Bladder microvascular endothelial cell (primary cell): Measurements from ENCODE around the gene SPDYE3. TPM values are rescaled to one million over a fixed set of nuclear protein-coding genes. Genes with fewer than 3 reads are reported as not detected.

ENCODE experiments used
- total RNA-seq: library from RNA; depleted of rRNA; stranded (reverse); fragments of >200 nt; gene quantifications from 2 replicates; pipeline ENCODE4 v1.2.3, GENCODE V29; 2014

SPDYE3 gene
- total RNA-seq = not detected in 2 replicates

GRCh38 chr7:100307402-100307801 lies at the start of gene SPDYE3:
TSS of gene SPDYE3 (plus strand) at chr7:100307702. CDS start at chr7:100307886, 184 bp downstream.

GRCh38 chr7:100358027-100358856 lies 50.7 kb downstream of the SPDYE3 start, which contains the start of gene PILRB:
TSS of gene PILRB (plus strand) at chr7:100358117. CDS start at chr7:100358303, 186 bp downstream.

Other genes with a start within 250 kb of the SPDYE3 start
- 17.8 and 35.7 TPM in 2 replicates for gene ZNF3, start 226.0 kb upstream of the SPDYE3 start, total RNA-seq
- gene COPS6, start 218.7 kb upstream of the SPDYE3 start, total RNA-seq = 87.1 and 87.8 TPM in 2 replicates
- 98.1 and 113 TPM in 2 replicates for gene MCM7, start 206.3 kb upstream of the SPDYE3 start, total RNA-seq
- gene AP4M1, start 206.1 kb upstream of the SPDYE3 start, total RNA-seq = 16.4 and 19.5 TPM in 2 replicates
- gene TAF6, start 188.3 kb upstream of the SPDYE3 start, total RNA-seq = 18.5 and 46.6 TPM in 2 replicates
- 38.9 and 45.6 TPM in 2 replicates for gene CNPY4, start 188.1 kb upstream of the SPDYE3 start, total RNA-seq
- gene MBLAC1, start 180.7 kb upstream of the SPDYE3 start, total RNA-seq = 1.8 and 2.0 TPM in 2 replicates
- 98.6 and 171 TPM in 2 replicates for gene LAMTOR4, start 158.8 kb upstream of the SPDYE3 start, total RNA-seq
- gene TRAPPC14, start 149.0 kb upstream of the SPDYE3 start, total RNA-seq = 3.9 and 7.7 TPM in 2 replicates
- gene GAL3ST4, start 139.1 kb upstream of the SPDYE3 start, total RNA-seq = 0.49 and 0.88 TPM in 2 replicates
- 1.3 and 3.9 TPM in 2 replicates for gene GPC2, start 130.3 kb upstream of the SPDYE3 start, total RNA-seq
- 0.25 and 0.32 TPM in 2 replicates for gene STAG3, start 129.8 kb upstream of the SPDYE3 start, total RNA-seq
- not detected in 2 replicates for gene PVRIG, start 87.8 kb upstream of the SPDYE3 start, total RNA-seq
- gene PILRB, start 50.4 kb downstream of the SPDYE3 start, total RNA-seq = 7.3 and 21.3 TPM in 2 replicates
- gene PILRA, start 65.8 kb downstream of the SPDYE3 start, total RNA-seq = 0.06 and 0.16 TPM in 2 replicates
- 0.94 and 1.1 TPM in 2 replicates for gene ZCWPW1, start 121.0 kb downstream of the SPDYE3 start, total RNA-seq
- 34.2 and 54.1 TPM in 2 replicates for gene MEPCE, start 122.1 kb downstream of the SPDYE3 start, total RNA-seq
- gene PPP1R35, start 128.8 kb downstream of the SPDYE3 start, total RNA-seq = 8.6 and 17.3 TPM in 2 replicates
- gene SPACDR, start 156.6 kb downstream of the SPDYE3 start, total RNA-seq = 0.32 and 0.38 TPM in 2 replicates
- 21.3 and 24.8 TPM in 2 replicates for gene TSC22D4, start 171.5 kb downstream of the SPDYE3 start, total RNA-seq
- 2.5 and 2.6 TPM in 2 replicates for gene NYAP1, start 176.2 kb downstream of the SPDYE3 start, total RNA-seq
- 25.1 and 33.2 TPM in 2 replicates for gene AGFG2, start 231.5 kb downstream of the SPDYE3 start, total RNA-seq